ENCODE data around the gene NMUR1.

NMUR1 gene

DNA sequence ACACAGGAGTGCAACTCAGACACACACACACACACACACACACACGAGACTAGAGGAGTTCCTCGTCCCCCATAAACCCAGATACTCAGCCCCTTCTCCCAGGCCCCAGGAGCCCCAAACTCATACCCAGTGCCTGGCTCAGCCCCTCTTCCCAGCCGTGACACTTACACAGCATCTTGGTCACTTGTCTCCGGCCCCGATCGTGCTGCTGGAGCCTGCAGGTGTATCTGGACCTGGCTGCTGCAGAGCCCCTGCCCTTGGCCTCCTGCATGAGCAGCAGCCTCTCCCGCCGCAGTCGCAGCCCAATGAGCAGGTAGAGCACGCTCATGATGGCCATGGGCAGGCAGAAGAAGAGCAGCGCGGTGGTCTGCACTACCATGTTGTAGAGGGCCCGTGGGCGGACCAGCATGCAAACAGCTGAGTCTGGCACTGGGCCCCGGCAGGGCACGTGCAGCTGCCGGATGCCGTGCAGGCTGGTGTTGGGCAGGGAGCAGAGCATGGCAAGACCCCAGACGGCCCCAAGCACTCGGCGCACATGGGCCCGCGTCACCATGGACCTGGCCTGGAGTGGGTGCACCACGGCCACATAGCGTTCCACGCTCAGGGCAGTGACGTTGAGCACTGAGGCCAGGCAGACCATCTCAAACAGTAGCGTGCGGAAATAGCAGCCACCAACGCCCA is 2.1 kb downstream of the NMUR1 start:
- no peak for DNase-seq (ENCODE audit: extremely low spot score, insufficient read length, low read depth)

DNA sequence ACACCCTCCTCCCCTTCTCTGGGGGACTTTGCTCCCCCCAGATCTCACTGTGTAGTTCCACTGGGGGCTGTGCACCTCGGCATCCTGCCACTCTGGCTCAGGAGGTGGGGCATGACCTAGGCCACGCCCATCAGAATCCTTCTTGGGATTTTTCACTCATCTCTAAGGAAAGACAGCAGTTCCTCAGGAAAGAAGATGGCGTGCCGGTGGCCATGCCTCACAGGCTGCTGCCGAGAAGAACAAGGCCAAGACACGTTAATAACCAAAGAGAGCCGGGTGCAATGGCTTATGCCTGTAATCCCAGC is 3.2 kb downstream of the NMUR1 start:
- FAIRE-seq (no peak), DNase-seq (ENCODE audit: extremely low spot score, insufficient read length, low read depth) (no peak)

More for the DNA sequence above, 2.1 kb downstream of the NMUR1 start:
- no peak for FAIRE-seq

DNA sequence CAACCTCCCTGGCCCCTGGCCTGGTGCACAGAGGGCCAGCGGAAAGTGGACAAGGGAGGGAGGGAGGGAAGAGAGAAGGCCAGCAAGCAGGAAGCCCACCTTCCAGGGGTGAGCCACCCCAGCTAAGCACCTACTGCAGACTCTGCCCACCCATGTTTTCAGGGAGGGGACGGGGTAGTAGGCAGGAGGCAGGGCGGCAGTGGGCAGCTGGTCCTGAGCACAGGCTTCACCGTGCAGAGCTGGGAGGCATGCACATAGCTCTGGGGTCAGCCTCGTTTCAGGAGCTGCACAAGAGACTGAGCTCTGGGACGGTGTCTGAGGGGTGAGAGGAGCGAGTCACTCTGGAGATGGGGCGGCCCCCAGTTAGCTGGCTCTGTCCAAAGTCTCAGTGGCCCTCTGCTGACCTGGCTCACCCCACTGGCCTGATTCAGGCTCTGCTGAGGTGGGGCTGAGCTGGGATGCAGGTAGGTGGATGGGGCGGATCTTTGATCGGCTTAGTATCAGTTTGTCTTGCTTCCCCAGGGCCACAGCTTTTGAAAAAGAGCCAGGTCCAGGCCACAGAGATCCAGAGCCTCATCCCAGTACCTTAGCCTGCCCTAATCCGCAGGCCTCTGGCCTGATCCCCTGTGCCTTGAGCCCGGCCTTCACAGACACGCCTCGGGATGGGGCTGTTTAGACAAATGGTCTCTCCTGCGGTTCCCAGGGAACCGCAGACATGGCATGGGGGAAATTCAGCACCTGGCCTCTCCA is 3.7 kb downstream of the NMUR1 start:
- DNase-seq (ENCODE audit: extremely low spot score, insufficient read length, low read depth): no peak
- FAIRE-seq: no peak

DNA sequence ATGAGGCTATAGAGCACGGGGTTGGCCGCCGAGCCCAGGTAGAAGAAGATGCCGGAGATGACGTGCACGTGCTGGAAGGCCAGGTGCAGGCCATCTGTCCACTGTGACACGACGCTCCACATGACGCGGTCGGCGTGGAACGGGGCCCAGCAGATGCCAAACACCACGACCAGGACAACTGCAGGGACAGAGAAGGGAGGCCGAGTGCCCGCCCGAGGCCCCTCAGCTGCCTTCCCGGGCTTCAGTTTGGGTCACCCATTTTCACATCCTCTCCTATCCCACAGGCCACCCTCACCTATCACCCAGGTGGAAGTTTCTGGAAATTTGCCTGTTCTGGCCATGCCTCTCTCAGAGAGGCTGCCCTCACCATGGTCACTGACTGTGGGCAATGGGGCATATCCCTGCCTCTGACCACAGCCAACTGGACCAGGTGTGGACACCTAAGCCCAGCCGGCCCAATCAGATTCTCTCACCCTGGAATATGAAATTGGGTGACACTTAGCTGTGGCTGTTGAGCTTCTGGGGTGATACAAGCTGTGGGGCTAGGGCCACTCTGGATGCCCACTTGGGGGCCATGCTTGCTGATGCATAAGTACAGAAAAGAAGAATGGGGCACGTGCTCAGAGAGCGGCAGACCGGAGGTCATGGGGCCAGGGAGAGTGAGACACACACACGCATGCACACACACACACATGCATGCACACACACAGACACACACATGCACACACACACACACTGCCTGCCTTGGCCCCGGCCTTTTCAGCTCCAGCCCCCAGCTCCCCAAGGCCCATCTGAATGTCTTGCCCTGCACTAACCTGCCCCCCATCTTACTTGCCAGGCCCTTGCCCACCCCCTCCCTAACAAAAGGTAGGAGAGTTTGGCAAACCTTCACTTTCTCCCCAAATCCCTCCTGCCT is 4.7 kb downstream of the NMUR1 start:
- DNase-seq (ENCODE audit: extremely low spot score, insufficient read length, low read depth) (no peak), FAIRE-seq (no peak)

DNA sequence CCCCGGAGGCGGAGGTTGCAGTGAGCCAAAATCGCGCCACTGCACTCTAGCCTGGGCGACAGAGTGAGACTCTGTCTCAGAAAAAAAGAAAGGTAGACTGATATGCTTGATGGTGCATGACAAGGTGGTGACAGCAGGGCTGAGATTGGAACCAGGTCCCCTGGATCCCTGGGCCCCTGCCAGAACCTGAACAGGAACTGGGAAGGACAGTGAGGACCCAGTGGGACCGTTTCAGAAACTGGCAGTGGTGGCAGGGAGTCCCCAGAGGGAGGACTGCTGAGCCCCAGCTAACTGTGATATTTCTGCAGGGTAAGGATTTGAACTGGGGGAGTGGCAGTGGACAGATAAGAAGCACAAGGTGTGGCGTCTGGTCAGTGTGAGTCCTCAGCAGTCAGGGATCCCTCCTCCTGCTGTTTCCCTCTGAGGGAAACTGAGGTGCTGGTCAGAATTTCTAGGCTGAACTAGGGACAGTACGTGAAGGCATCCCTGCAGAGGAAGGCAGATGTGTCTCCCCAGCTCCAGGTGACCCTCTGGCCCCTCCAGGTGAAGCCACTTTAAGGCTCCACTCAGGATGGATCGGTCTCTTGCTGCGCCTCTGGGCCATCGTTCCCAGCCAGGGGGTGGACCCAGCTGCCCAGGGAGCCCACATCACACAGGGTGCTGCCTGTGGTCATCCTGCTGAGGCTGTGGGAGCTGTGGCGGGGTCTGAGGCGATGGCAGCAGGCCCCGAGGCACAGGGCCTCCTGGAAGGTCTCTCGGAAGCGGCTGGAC is 5.6 kb downstream of the NMUR1 start:
- FAIRE-seq (peak; percentile 18), DNase-seq (ENCODE audit: extremely low spot score, insufficient read length, low read depth) (no peak)

DNA sequence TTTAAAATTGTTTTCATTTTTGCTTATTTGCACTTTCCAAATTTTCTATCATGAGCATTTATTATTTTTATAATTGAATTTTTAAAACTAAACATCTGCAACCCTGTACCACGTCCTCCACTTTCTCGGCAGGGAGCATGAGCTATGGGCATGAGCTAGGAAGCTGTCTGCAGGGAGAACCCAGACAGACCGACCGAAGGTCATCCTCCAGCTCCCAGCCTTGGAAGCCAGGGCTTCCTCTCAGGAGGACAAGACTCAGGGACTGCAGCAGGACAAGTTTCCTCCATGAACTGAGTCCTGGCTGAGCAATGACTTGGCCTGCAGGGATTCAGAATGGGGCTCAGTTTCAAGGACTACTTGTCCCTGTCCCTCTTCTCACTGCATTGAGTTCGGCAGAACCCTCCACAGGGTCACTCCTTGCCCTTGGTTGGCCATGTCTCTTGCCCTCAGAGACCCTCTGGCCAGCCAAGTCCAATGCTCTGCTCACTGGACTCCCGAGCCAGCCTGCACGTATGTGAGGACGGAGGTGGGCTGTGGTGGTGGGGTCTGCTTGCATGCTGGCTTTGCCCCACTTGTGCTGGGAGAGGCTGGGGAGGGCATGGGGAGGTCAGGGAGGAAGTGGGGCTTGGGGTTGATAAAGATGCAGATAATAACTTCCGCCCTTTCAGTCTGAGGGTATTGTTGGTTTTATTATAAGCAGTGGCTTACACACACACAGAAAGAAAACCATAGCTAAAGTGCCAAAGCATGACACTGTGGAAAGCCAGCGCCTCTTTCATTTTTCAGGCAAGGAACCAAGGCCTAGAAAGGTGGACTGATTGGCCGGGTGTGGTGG is 6.6 kb downstream of the NMUR1 start:
- FAIRE-seq (no peak), DNase-seq (ENCODE audit: extremely low spot score, insufficient read length, low read depth) (no peak)

DNA sequence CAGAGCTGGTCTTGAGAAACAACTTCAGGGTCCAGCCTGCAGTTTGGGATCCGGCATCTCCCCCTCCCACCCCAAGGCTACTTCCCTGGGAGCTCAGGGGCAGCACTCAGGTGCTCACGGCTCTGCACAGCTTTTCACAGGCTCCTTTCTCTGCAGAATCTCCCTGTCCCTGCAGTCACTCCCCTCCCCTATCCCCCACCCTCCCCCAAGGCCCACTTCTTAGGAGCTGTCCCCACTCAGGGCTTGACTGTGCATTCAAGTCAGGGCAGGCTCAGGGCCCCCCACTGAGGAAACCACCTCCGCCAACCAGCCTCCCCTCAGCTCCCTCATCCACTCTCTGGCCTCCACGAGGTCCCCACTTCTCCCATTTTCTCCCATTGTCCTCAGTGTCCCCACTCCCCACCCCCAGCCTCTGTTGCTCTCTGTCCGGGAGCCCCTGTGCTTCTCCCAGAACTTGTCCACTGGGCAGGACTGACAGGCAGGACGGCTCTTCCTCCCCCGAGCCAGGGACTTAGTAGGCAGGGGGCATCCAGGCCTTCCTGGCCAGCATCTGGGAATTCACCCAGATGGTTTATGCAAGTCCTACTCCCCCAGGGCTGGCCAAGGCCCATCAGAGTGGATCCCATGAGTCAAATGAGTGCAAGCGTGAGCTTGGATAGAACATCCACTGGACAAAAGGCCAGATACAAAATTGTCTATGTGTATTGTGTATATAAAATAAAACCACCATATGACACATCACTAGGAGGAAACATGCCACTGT is 7.6 kb downstream of the NMUR1 start:
- FAIRE-seq (no peak), DNase-seq (ENCODE audit: extremely low spot score, insufficient read length, low read depth) (no peak)

DNA sequence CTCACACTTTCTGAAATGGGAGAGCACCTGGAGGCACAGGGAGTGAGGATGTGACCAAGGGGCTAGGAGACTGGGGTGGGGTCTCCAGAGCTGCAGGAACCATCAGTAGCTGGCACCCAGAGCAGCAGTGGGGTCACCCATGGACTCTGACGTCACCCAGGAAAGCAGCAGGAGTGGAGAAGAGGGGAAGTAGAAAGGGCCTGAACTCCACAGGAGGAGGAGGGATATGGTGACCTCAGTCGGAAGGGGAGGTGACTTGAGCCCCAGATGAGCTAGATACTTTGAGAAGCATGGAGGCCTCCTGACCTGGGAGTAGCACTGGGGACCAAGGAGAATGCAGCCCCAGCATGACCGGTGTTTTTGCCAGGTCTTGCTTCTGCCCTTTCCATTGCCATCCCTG is 8.8 kb downstream of the NMUR1 start:
- FAIRE-seq: no peak
- DNase-seq (ENCODE audit: extremely low spot score, insufficient read length, low read depth): no peak

DNA sequence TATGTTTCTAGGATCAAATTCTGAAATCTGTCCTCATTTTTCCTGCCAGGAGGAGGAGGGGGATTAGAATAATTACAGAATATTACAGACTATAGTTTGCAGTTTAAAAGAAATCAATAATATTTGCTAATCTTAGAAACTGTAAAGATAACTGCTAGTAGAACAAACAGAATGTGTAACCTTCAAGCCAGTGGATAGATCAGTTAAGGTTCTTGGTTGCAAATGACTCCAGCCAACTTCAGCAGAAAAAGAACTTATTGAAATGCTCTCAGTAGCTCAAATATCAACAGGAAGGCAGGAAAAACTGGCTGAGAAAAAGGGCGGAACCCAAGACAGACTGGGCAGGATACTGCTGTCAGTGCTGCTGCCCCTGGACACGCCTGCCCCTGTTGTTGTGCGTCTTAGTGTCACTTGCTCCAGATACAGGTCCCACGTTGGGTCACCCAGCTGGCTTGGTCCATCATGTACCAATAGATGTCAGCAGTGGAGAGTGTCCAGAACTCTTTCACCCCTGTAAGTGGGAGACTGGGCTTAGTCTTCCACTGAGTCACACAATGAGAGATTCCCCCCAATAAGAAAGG is 10.2 kb downstream of the NMUR1 start:
- DNase-seq (ENCODE audit: extremely low spot score, insufficient read length, low read depth) (no peak), FAIRE-seq (no peak)

DNA sequence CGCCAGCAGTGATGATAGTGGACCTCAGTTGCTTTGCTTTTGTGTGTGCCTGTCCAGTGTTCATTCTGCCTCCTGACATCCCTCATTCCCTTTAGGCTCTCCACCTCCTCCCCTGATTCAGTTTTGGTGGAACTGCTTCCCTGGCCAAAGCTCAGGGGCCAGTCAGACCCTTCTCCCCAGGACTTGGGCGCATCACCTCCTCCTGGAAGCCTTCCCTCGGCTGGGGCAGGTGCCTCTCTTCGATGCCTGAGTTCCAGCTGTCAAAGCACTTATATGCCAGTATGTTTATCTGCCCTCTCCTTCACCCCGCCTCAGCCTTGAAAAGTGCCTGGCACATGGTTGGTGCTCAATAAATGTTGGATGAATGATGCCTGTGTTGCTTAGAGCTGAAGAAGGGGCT is 11.5 kb downstream of the NMUR1 start:
- FAIRE-seq (no peak), DNase-seq (ENCODE audit: extremely low spot score, insufficient read length, low read depth) (no peak)

DNA sequence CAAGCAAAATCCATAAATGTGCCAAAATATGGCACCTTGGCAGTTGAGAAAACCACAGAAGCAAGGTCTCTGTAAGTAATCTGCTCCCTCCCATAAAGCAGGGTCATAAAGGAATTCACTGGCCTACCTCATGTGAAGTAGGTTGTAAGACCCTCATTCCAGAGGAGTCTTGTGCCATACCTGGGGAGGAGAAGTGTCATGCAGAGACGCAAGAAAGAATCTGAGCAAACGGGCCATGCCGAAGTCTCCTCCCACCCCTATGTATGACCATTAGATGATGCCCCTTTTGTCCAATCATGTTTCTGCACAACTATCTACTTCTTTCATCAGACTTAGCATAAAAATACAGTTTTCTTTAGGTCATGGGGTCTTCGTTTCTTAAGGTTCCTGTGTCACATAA is 14.6 kb downstream of the NMUR1 start:
- DNase-seq (ENCODE audit: extremely low spot score, insufficient read length, low read depth) (no peak), FAIRE-seq (no peak)

DNA sequence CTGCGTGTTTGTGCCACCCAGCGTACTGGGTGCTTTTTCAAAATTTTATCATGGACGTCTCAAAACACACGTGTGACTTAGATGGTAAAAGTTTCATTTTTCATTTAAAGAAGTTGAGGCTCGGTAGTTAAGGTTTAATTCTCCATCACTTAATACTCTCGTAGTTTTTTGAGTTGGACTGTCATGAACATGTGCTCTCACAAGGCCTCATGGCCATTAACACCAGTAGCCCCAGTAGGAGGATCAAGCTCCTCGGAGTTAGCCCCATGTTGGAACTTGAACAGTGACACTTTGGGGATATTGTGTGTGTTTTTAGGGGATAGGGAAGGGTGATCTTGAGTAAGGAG is 15.3 kb downstream of the NMUR1 start:
- DNase-seq (ENCODE audit: extremely low spot score, insufficient read length, low read depth) (no peak), FAIRE-seq (no peak)

DNA sequence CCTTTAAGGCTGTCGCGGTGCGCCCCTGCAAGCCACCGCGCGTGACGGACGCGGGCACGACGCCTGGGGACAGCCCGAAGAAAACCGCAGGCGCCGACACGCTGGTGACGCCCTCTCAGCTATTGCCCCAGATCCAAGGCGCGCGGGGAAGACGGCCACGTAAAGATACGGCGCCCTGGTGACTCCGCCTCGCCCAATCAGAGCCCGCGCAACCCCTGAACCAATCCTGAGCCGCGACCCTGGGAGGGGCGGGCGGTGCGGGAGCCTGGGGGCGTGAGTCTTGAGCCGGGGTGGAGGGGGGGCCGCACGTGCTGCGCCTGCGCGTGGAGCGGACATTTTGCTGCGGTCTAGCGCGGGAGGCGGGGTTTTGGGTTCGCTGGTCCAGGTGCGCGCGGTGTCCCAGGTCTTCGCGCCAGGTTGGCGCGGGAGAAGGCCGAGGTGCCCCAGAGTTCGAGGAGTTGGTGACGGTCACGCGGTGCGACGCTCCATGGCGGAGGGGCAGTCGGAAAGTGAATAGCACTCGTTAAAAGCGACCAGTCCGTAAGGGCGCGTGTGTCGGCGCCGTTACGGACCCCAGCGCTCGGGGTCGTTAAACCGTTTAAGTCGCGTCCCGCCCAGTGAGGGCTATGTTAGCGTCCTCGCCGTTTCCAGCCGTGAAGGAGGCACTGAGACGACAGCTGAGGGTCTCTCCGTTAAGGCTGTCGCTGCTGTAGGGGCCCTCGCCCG is 15.9 kb downstream of the NMUR1 start:
- FAIRE-seq (peak; percentile 97), DNase-seq (ENCODE audit: extremely low spot score, insufficient read length, low read depth) (peak; percentile 99)

DNA sequence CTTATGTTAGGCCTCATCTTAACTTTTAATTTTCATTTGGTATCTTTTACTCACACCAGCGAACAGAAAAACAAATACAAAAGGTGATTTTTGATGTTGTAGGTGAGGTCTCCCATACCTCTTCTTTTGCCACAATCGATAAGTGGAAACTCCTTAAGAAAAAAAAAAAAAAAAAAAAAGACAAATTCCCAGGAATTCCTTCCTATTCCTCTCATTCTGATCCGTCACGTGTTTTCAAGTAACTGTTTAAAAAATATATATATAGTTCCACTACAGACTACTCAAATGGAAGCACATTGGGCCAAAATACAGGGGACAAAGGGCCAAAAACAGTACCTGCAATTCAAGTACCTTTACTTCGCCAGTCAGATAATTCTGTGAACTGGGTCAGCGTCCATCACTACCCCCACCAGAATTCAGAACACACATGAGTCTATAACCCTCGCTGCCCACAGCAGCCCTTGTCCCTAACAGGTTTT is 16.5 kb downstream of the NMUR1 start:
- DNase-seq (ENCODE audit: extremely low spot score, insufficient read length, low read depth) (no peak), FAIRE-seq (no peak)

DNA sequence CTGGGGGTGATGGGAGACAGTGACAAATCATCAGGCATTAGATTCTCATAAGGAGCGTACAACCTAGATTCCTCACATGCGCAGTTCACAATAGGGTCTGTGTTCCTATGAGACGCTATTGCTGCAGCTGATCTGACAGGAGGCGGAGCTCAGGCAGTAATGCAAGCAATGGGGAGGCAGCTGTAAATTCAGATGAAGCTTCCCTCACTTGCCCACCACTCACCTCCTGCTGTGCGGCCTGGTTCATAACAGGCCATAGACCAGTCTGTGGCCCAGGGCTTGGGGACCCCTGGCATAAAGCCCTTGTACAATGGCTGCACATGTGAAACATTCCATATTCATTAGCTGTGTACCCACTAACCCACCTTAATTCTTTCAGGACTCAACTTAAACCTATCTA is 18.0 kb downstream of the NMUR1 start:
- FAIRE-seq (no peak), DNase-seq (ENCODE audit: extremely low spot score, insufficient read length, low read depth) (no peak)

DNA sequence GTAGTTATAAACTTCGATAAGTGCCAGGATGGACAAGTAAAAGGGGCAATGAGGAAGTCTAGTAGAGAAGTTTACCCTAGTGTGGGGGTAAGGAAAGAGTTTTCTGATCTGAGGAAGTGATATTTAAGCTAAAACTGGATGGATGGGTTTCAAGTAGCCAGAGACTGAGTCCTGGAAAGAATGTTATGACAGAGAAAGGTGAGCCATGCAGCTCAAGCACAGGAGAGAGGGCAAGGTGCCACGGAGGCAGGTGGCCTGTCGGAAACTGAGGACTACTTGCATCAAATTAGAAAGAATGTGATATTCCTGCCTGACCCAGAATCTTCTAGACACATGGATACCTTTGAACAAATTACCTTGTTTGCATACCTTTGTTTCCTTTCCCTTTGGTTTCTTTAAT is 26.5 kb downstream of the NMUR1 start:
- FAIRE-seq (no peak), DNase-seq (ENCODE audit: extremely low spot score, insufficient read length, low read depth) (no peak)

DNA sequence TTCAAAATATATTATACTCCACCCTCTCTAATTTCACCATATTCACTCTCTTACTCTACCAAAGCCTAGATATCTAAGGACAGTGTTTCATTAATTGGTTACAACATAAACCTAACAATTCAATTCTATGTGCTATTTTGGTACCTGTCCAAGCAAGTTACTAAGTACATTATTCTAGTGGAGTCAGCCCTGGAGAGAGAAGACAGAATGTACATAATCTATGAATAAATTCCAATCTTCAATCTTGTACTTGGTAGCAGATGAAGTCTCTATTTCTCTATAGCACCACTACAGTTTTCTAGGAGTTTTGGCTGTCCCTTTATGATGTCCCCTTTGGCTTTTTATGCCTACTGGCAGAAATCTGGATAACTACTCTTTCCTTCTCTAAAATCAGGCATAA is 27.6 kb downstream of the NMUR1 start:
- DNase-seq (ENCODE audit: extremely low spot score, insufficient read length, low read depth) (no peak), FAIRE-seq (no peak)

DNA sequence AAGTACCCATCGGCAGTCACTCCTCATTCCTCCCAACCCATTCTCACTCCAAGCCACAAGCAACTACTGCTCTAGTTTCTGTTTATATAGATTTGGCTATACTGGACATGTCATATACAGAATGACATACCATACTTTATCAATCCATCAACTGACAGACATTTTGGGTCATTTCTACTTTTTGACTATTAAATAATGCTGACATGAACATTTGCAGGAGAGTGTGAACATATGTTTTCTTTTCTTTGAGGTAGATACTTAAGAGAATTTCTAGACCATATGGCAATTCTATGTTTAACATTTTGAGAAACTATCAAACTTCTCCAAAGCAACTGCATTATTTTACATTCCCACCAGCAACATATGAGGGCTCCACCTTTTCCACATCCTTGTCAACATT is 32.6 kb downstream of the NMUR1 start:
- peak; percentile 31 for FAIRE-seq
- DNase-seq (ENCODE audit: extremely low spot score, insufficient read length, low read depth): no peak

Measured in GM18507 (cell line).